ENCODE data around the gene PTPN20. TPM values are rescaled to one million over a fixed set of nuclear protein-coding genes. Genes with fewer than 3 reads are reported as not detected.

The PTPN20 gene
- total RNA-seq, 1 experiment from 2014 or later: 0.96 TPM

DNA sequence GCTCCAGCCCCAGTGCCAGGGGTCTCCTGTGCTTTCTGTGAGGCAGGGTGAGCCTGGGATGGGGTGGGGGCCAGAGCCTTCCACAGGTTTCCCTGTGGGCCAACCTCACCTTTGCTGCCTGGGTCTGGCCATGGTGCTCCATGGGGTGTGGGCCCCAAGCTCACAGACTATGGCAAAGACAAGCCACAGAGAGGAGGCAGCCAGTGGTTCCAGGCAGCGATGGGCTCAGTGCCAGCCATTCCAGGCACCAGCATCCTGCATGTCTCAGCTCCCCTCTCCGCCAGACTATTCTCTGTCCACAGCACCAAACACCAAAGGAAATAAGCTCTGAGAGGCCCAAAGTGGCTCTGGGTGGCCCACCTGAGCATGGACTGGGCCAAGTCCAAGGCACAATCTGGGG, 133.5 kb downstream of the PTPN20 start (continued):
- TF ChIP-seq, protein P1, sequence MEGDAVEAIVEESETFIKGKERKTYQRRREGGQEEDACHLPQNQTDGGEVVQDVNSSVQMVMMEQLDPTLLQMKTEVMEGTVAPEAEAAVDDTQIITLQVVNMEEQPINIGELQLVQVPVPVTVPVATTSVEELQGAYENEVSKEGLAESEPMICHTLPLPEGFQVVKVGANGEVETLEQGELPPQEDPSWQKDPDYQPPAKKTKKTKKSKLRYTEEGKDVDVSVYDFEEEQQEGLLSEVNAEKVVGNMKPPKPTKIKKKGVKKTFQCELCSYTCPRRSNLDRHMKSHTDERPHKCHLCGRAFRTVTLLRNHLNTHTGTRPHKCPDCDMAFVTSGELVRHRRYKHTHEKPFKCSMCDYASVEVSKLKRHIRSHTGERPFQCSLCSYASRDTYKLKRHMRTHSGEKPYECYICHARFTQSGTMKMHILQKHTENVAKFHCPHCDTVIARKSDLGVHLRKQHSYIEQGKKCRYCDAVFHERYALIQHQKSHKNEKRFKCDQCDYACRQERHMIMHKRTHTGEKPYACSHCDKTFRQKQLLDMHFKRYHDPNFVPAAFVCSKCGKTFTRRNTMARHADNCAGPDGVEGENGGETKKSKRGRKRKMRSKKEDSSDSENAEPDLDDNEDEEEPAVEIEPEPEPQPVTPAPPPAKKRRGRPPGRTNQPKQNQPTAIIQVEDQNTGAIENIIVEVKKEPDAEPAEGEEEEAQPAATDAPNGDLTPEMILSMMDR (IDR thresholded peaks at IDR 0.05): no peak

DNA sequence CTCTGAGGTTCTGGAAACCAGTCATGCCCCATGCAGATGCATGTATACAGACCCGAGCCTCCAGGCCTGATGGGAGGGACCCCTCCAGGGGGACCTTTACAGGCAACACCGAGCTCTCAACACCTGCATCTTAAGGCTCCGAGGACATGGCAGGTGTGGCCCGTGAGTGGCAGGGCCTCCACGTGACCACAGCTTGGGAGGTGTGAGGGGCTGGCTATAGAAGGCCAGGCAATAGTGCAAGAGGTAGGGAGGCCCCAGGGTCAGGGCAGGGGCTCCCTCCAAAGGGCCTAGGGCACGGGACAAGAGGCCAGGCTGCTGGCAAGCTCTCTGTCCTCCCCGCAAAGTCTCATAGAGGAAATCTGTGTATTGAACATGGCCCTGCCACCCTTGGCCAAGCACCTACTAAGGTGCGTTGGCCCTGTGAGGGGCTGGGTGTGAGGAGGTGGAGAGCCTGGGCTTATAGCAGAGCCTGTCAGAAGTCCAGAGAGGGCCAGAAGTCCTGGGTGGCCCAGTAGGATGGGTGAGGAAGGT, 134.2 kb downstream of the PTPN20 start:
- no peak for ATAC-seq
- H3K4me3 Mint-ChIP-seq: no peak overlapping the region
- POLR2A ChIA-PET: no interaction called here
- peaks cover 3% of the 10 kb centered on the region; the same call in 1 of the 2 replicates for H3K4me1 Mint-ChIP-seq
- H3K36me3 Mint-ChIP-seq: no peaks in the 10 kb centered on the region
- H3K9me3 Mint-ChIP-seq: no peaks in the 10 kb centered on the region
- no peak overlapping the region for H3K27ac Mint-ChIP-seq
- no peaks in the 10 kb centered on the region; the same call in 1 of the 2 replicates for H3K27me3 Mint-ChIP-seq (ENCODE audit: low read depth)
- CTCF ChIA-PET: interaction anchor here (1.9 to 2.6 kb wide), 2 partner anchors 21 to 266 kb away, joined by 8 to 10 read pairs; no protein-coding TSS in a partner anchor
- TF ChIP-seq SMAD4 (CRISPR knock-in tag; IDR thresholded peaks at IDR 0.05) (no peak), FOXP1 (CRISPR knock-in tag; IDR thresholded peaks at IDR 0.05; ENCODE audit: borderline replicate concordance) (no peak), SOX15 (CRISPR knock-in tag; IDR thresholded peaks at IDR 0.05) (no peak)
- DNase-seq (ENCODE audit: low spot score): no peak

DNA sequence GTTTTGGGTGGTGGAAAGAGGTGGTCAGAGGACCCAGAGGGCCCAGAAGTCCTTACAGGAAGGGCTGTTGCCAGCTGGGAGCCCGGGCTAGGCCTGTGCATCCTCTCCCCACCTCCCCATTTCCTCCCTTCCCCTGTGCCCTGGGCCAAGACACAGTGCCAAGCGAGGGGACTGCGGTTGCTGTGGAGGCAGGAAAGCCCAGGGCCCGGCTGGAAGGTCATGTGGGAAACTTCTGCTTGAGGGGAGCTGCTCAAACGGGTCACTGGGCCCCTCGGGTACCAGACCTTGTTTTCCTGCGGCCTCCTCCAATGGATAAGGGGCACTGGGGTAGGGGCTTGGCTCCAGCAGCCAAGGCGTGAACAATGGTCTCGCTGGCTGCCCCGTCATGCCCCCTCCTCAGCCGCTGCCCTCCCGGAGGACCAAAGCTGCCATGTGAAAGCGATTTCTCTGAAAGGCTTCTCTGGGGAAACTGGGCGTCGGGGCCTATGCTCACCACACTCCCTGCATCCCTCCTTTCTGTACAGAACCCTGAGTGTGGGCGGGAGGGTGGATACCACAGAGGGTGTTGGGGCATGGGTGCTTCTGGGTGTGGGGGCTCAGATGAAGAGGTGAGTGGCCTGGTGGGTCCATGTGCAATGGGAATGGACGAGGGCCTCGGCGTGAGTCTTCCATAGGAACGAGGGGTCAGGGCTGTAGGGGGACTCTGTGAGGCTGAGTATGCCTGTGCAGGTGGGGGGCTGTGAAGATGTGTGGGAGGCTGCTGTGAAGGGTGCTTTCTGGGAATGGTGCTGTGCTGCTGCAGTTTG, 135.3 kb downstream of the PTPN20 start:
- DNase-seq (ENCODE audit: low spot score): peak; percentile 5
- H3K9me3 Mint-ChIP-seq: no peaks in the 10 kb centered on the region
- peaks cover 3% of the 10 kb centered on the region; the same call in 1 of the 2 replicates for H3K4me1 Mint-ChIP-seq
- ChIA-PET POLR2A (no interaction called here), CTCF (interaction anchor here (1.6 to 3.8 kb wide), 5 partner anchors 9 to 265 kb away, joined by 6 to 27 read pairs (median 8); partner anchors contain the start of gene GDF10)
- no peak overlapping the region for H3K27ac Mint-ChIP-seq
- H3K36me3 Mint-ChIP-seq: no peaks in the 10 kb centered on the region
- H3K27me3 Mint-ChIP-seq (ENCODE audit: low read depth): no peaks in the 10 kb centered on the region; the same call in 1 of the 2 replicates
- H3K4me3 Mint-ChIP-seq: no peak overlapping the region
- ATAC-seq: no peak
- TF ChIP-seq, protein P2, sequence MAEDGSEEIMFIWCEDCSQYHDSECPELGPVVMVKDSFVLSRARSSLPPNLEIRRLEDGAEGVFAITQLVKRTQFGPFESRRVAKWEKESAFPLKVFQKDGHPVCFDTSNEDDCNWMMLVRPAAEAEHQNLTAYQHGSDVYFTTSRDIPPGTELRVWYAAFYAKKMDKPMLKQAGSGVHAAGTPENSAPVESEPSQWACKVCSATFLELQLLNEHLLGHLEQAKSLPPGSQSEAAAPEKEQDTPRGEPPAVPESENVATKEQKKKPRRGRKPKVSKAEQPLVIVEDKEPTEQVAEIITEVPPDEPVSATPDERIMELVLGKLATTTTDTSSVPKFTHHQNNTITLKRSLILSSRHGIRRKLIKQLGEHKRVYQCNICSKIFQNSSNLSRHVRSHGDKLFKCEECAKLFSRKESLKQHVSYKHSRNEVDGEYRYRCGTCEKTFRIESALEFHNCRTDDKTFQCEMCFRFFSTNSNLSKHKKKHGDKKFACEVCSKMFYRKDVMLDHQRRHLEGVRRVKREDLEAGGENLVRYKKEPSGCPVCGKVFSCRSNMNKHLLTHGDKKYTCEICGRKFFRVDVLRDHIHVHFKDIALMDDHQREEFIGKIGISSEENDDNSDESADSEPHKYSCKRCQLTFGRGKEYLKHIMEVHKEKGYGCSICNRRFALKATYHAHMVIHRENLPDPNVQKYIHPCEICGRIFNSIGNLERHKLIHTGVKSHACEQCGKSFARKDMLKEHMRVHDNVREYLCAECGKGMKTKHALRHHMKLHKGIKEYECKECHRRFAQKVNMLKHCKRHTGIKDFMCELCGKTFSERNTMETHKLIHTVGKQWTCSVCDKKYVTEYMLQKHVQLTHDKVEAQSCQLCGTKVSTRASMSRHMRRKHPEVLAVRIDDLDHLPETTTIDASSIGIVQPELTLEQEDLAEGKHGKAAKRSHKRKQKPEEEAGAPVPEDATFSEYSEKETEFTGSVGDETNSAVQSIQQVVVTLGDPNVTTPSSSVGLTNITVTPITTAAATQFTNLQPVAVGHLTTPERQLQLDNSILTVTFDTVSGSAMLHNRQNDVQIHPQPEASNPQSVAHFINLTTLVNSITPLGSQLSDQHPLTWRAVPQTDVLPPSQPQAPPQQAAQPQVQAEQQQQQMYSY (CRISPR knock-in tag; IDR thresholded peaks at IDR 0.05): no peak
- TF ChIP-seq FOXP1 (CRISPR knock-in tag; IDR thresholded peaks at IDR 0.05; ENCODE audit: borderline replicate concordance) (no peak), NFATC4 (CRISPR knock-in tag; IDR thresholded peaks at IDR 0.05) (no peak), JAZF1 (CRISPR knock-in tag; IDR thresholded peaks at IDR 0.05) (no peak), NFE2L1 (CRISPR knock-in tag; IDR thresholded peaks at IDR 0.05) (no peak)
- TF ChIP-seq, protein P3, sequence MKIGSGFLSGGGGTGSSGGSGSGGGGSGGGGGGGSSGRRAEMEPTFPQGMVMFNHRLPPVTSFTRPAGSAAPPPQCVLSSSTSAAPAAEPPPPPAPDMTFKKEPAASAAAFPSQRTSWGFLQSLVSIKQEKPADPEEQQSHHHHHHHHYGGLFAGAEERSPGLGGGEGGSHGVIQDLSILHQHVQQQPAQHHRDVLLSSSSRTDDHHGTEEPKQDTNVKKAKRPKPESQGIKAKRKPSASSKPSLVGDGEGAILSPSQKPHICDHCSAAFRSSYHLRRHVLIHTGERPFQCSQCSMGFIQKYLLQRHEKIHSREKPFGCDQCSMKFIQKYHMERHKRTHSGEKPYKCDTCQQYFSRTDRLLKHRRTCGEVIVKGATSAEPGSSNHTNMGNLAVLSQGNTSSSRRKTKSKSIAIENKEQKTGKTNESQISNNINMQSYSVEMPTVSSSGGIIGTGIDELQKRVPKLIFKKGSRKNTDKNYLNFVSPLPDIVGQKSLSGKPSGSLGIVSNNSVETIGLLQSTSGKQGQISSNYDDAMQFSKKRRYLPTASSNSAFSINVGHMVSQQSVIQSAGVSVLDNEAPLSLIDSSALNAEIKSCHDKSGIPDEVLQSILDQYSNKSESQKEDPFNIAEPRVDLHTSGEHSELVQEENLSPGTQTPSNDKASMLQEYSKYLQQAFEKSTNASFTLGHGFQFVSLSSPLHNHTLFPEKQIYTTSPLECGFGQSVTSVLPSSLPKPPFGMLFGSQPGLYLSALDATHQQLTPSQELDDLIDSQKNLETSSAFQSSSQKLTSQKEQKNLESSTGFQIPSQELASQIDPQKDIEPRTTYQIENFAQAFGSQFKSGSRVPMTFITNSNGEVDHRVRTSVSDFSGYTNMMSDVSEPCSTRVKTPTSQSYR (CRISPR knock-in tag; IDR thresholded peaks at IDR 0.05): no peak
- TF ChIP-seq, protein P4, sequence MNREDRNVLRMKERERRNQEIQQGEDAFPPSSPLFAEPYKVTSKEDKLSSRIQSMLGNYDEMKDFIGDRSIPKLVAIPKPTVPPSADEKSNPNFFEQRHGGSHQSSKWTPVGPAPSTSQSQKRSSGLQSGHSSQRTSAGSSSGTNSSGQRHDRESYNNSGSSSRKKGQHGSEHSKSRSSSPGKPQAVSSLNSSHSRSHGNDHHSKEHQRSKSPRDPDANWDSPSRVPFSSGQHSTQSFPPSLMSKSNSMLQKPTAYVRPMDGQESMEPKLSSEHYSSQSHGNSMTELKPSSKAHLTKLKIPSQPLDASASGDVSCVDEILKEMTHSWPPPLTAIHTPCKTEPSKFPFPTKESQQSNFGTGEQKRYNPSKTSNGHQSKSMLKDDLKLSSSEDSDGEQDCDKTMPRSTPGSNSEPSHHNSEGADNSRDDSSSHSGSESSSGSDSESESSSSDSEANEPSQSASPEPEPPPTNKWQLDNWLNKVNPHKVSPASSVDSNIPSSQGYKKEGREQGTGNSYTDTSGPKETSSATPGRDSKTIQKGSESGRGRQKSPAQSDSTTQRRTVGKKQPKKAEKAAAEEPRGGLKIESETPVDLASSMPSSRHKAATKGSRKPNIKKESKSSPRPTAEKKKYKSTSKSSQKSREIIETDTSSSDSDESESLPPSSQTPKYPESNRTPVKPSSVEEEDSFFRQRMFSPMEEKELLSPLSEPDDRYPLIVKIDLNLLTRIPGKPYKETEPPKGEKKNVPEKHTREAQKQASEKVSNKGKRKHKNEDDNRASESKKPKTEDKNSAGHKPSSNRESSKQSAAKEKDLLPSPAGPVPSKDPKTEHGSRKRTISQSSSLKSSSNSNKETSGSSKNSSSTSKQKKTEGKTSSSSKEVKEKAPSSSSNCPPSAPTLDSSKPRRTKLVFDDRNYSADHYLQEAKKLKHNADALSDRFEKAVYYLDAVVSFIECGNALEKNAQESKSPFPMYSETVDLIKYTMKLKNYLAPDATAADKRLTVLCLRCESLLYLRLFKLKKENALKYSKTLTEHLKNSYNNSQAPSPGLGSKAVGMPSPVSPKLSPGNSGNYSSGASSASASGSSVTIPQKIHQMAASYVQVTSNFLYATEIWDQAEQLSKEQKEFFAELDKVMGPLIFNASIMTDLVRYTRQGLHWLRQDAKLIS (CRISPR knock-in tag; IDR thresholded peaks at IDR 0.05; ENCODE audit: borderline replicate concordance): no peak
- TF ChIP-seq, protein P5, sequence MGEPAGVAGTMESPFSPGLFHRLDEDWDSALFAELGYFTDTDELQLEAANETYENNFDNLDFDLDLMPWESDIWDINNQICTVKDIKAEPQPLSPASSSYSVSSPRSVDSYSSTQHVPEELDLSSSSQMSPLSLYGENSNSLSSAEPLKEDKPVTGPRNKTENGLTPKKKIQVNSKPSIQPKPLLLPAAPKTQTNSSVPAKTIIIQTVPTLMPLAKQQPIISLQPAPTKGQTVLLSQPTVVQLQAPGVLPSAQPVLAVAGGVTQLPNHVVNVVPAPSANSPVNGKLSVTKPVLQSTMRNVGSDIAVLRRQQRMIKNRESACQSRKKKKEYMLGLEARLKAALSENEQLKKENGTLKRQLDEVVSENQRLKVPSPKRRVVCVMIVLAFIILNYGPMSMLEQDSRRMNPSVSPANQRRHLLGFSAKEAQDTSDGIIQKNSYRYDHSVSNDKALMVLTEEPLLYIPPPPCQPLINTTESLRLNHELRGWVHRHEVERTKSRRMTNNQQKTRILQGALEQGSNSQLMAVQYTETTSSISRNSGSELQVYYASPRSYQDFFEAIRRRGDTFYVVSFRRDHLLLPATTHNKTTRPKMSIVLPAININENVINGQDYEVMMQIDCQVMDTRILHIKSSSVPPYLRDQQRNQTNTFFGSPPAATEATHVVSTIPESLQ (CRISPR knock-in tag; IDR thresholded peaks at IDR 0.05): no peak
- TF ChIP-seq, protein P6, sequence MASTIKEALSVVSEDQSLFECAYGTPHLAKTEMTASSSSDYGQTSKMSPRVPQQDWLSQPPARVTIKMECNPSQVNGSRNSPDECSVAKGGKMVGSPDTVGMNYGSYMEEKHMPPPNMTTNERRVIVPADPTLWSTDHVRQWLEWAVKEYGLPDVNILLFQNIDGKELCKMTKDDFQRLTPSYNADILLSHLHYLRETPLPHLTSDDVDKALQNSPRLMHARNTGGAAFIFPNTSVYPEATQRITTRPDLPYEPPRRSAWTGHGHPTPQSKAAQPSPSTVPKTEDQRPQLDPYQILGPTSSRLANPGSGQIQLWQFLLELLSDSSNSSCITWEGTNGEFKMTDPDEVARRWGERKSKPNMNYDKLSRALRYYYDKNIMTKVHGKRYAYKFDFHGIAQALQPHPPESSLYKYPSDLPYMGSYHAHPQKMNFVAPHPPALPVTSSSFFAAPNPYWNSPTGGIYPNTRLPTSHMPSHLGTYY (CRISPR knock-in tag; IDR thresholded peaks at IDR 0.05): no peak

All from WTC11 (cell line).